Activated CD8-positive, alpha-beta memory T cell treated with anti-CD3 and anti-CD28 coated beads for 1 hour (primary cell): ENCODE results near the gene MDN1.
"Not testable (repeated sequence)": the region's sequence is repeated elsewhere in the genome, so short reads cannot be mapped to it uniquely, and the experiment has no call there.

Experiments
- DNase-seq, 2 donors: peaks; one replicate each; pipeline ENCODE4 v3.0.0-alpha.2; 2020; ENCODE audit warnings: low read depth in 1 of 2; ENCODE audit errors: extremely low read depth in 1 of 2

Gene MDN1

GRCh38 chr6:89661559-89661958, 158.0 kb downstream of the MDN1 start:
- DNase-seq: no peak

- no peak for DNase-seq
Observed at GRCh38 chr6:89660981-89661380, 158.6 kb downstream of the MDN1 start.

GRCh38 chr6:89657445-89658158, 162.0 kb downstream of the MDN1 start:
- no peak for DNase-seq

GRCh38 chr6:89655122-89655521, 164.5 kb downstream of the MDN1 start:
- no peak for DNase-seq

GRCh38 chr6:89650579-89650978, 169.0 kb downstream of the MDN1 start:
- no peak for DNase-seq

GRCh38 chr6:89649682-89650081, 169.9 kb downstream of the MDN1 start:
- no peak for DNase-seq

GRCh38 chr6:89644864-89645263, 174.7 kb downstream of the MDN1 start:
- DNase-seq: no peak

- no peak for DNase-seq
Observed at GRCh38 chr6:89643406-89643805, 176.2 kb downstream of the MDN1 start.

GRCh38 chr6:89642956-89643355, 176.6 kb downstream of the MDN1 start:
- no peak for DNase-seq

- not testable (repeated sequence) for DNase-seq
Observed at GRCh38 chr6:89641581-89641980, 178.0 kb downstream of the MDN1 start.

- DNase-seq: no peak
Observed at GRCh38 chr6:89640804-89641203, 178.8 kb downstream of the MDN1 start.

GRCh38 chr6:89638320-89639195, 181.0 kb downstream of the MDN1 start, which contains the start of gene LYRM2:
TSS of gene LYRM2 (minus strand) at chr6:89638747. CDS start at chr6:89638716, 31 bp downstream.
- DNase-seq: peak; percentile 76 to 83

- DNase-seq: no peak
Observed at GRCh38 chr6:89637960-89638319, 181.7 kb downstream of the MDN1 start.

- DNase-seq: not testable (repeated sequence)
Observed at GRCh38 chr6:89636412-89636811, 183.2 kb downstream of the MDN1 start.

- DNase-seq: no peak
Observed at GRCh38 chr6:89630488-89630887, 189.1 kb downstream of the MDN1 start.

GRCh38 chr6:89623749-89624148, 195.8 kb downstream of the MDN1 start:
- DNase-seq: no peak

GRCh38 chr6:89619567-89619966, 200.0 kb downstream of the MDN1 start:
- no peak for DNase-seq

GRCh38 chr6:89618026-89618425, 201.6 kb downstream of the MDN1 start:
- no peak for DNase-seq

- no peak for DNase-seq
Observed at GRCh38 chr6:89616531-89616930, 203.1 kb downstream of the MDN1 start.

- no peak for DNase-seq
Observed at GRCh38 chr6:89615882-89616281, 203.7 kb downstream of the MDN1 start.

- no peak for DNase-seq
Observed at GRCh38 chr6:89613790-89614189, 205.8 kb downstream of the MDN1 start.

GRCh38 chr6:89612121-89612520, 207.5 kb downstream of the MDN1 start:
- DNase-seq: no peak
